ENCODE data around the gene SNRPD3.
A peak's percentile ranks its signal among the peaks of the same experiment; 100 is the strongest.
"Not testable (repeated sequence)": the region's sequence is repeated elsewhere in the genome, so short reads cannot be mapped to it uniquely, and the experiment has no call there.

The SNRPD3 gene

GRCh38 chr22:24592058-24592850 is 36.5 kb downstream of the SNRPD3 start:
- no peak for DNase-seq (ENCODE audit: low read depth, low spot score)

GRCh38 chr22:24592851-24593558 is 37.2 kb downstream of the SNRPD3 start, which contains the start of gene LRRC75B:
LRRC75B (minus strand) TSS chr22:24593073; CDS start chr22:24593039, 34 bp downstream.
- peak; percentile 41 for DNase-seq (ENCODE audit: low read depth, low spot score)

- DNase-seq (ENCODE audit: low read depth, low spot score), result not testable (repeated sequence)
Measured at GRCh38 chr22:24593559-24593835, 37.7 kb downstream of the SNRPD3 start.

- no peak for DNase-seq (ENCODE audit: low read depth, low spot score)
Measured at GRCh38 chr22:24593836-24594568, 38.2 kb downstream of the SNRPD3 start.

- DNase-seq (ENCODE audit: low read depth, low spot score), result no peak
Measured at GRCh38 chr22:24594569-24595120, 38.8 kb downstream of the SNRPD3 start.

GRCh38 chr22:24595228-24595627 is 39.4 kb downstream of the SNRPD3 start:
- no peak for DNase-seq (ENCODE audit: low read depth, low spot score)

GRCh38 chr22:24595863-24596262 is 40.1 kb downstream of the SNRPD3 start:
- DNase-seq (ENCODE audit: low read depth, low spot score), result no peak

GRCh38 chr22:24597076-24597475 is 41.3 kb downstream of the SNRPD3 start:
- DNase-seq (ENCODE audit: low read depth, low spot score), result not testable (repeated sequence)

- no peak for DNase-seq (ENCODE audit: low read depth, low spot score)
Measured at GRCh38 chr22:24599514-24599913, 43.7 kb downstream of the SNRPD3 start.

GRCh38 chr22:24599958-24600715 is 44.3 kb downstream of the SNRPD3 start:
- not testable (repeated sequence) for DNase-seq (ENCODE audit: low read depth, low spot score)

GRCh38 chr22:24601217-24602104 is 45.7 kb downstream of the SNRPD3 start:
- no peak for DNase-seq (ENCODE audit: low read depth, low spot score)

GRCh38 chr22:24602105-24602749 is 46.4 kb downstream of the SNRPD3 start:
- not testable (repeated sequence) for DNase-seq (ENCODE audit: low read depth, low spot score)

- DNase-seq (ENCODE audit: low read depth, low spot score), result not testable (repeated sequence)
Measured at GRCh38 chr22:24602847-24603769, 47.3 kb downstream of the SNRPD3 start, which contains the start of gene GGT1. GGT1 (plus strand) TSS chr22:24603193; CDS start chr22:24611082, 7,889 bp downstream.

- not testable (repeated sequence) for DNase-seq (ENCODE audit: low read depth, low spot score)
Measured at GRCh38 chr22:24603770-24604629, 48.2 kb downstream of the SNRPD3 start.

- DNase-seq (ENCODE audit: low read depth, low spot score), result not testable (repeated sequence)
Measured at GRCh38 chr22:24606340-24606739, 50.5 kb downstream of the SNRPD3 start.

GRCh38 chr22:24607429-24607983 is 51.7 kb downstream of the SNRPD3 start:
- not testable (repeated sequence) for DNase-seq (ENCODE audit: low read depth, low spot score)

GRCh38 chr22:24608327-24608726 is 52.5 kb downstream of the SNRPD3 start:
- DNase-seq (ENCODE audit: low read depth, low spot score), result not testable (repeated sequence)

Data from brain pericyte (primary cell).